ENCODE results near the gene GPER1.

GPER1 gene

DNA sequence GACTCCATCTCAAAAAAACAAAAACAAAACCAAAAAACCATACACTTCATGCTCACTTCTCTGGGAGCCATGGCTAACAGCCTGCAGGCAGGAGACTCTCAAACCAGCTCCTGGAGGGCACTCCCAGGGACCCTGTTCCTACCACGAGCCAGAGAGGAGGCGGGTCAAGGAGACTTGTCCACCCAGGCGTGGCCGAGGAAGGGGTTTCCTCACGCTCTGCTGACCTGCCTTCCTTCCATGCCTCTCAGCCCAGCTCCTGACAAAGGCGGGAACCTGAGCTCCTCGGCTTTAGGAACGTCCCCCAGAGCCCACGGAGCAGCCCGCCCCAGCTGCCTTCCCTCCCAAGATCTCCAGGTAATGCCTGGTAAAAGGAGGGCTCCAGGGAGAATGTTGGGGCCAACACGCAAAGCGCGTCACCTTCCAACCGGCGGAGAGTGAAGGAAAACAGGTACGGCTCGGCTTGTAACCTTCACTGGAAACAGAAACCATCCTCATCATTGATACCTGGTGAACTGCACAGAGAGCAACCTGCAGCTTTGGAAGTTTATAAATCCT is 34.0 kb upstream of the GPER1 start:
- no peak for FAIRE-seq
- DNase-seq (ENCODE audit: insufficient read length, low spot score), result no peak

GRCh38 chr7:1054438-1054837 is 33.5 kb upstream of the GPER1 start:
- FAIRE-seq, result no peak
- no peak for DNase-seq (ENCODE audit: insufficient read length, low spot score)

- FAIRE-seq (no peak), DNase-seq (ENCODE audit: insufficient read length, low spot score) (no peak)
Observed at GRCh38 chr7:1054861-1055450, 33.0 kb upstream of the GPER1 start.

DNA sequence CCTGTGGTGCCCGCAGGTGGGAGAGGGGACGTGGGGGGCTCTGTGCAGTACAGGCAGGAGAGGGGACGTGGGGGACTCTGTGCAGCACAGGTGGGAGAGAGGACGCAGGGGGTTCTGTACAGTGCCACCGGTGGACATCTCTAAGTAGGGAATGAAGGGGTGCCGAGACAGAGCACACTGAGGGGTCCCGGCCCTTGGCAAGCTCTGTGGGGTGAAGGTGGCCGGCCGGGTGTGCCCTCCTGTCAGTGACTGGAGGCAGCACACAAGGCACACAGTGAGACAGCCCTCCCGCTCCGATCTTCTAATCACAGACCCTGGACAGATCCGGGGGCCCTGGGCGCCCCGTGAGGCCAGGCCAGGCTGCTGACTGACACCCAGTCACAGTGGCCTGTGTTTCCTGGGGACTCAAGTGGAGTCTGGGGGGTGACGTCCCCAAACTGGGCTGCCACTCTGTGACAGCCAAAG is 32.4 kb upstream of the GPER1 start:
- DNase-seq (ENCODE audit: insufficient read length, low spot score) (no peak), FAIRE-seq (no peak)

GRCh38 chr7:1055956-1056784 is 31.7 kb upstream of the GPER1 start:
- DNase-seq (ENCODE audit: insufficient read length, low spot score), result no peak
- peak; percentile 64 for FAIRE-seq

- no peak for FAIRE-seq
- no peak for DNase-seq (ENCODE audit: insufficient read length, low spot score)
Observed at GRCh38 chr7:1056785-1057410, 31.0 kb upstream of the GPER1 start.

GRCh38 chr7:1057416-1058291 is 30.3 kb upstream of the GPER1 start:
- FAIRE-seq (no peak), DNase-seq (ENCODE audit: insufficient read length, low spot score) (no peak)

- FAIRE-seq, result no peak
- no peak for DNase-seq (ENCODE audit: insufficient read length, low spot score)
Observed at GRCh38 chr7:1058311-1058710, 29.6 kb upstream of the GPER1 start.

DNA sequence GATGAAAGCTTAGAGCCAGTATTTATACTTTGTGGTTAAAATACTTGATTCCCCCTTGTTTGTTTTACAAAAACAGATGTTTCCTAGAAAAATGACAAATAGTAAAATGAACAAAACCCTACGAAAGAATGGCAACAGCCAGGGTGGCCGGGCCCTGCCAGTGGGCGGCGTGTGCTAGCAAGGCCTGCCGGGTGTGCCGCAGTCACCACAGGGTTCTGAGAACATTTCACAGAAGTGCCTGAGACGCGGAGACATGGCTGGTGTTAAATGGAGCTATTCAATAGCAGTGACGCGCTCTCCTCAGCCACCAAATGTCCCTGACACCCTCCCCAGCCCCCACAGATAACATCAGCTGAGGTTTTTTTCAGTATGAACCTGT is 29.1 kb upstream of the GPER1 start:
- FAIRE-seq (no peak), DNase-seq (ENCODE audit: insufficient read length, low spot score) (no peak)

DNA sequence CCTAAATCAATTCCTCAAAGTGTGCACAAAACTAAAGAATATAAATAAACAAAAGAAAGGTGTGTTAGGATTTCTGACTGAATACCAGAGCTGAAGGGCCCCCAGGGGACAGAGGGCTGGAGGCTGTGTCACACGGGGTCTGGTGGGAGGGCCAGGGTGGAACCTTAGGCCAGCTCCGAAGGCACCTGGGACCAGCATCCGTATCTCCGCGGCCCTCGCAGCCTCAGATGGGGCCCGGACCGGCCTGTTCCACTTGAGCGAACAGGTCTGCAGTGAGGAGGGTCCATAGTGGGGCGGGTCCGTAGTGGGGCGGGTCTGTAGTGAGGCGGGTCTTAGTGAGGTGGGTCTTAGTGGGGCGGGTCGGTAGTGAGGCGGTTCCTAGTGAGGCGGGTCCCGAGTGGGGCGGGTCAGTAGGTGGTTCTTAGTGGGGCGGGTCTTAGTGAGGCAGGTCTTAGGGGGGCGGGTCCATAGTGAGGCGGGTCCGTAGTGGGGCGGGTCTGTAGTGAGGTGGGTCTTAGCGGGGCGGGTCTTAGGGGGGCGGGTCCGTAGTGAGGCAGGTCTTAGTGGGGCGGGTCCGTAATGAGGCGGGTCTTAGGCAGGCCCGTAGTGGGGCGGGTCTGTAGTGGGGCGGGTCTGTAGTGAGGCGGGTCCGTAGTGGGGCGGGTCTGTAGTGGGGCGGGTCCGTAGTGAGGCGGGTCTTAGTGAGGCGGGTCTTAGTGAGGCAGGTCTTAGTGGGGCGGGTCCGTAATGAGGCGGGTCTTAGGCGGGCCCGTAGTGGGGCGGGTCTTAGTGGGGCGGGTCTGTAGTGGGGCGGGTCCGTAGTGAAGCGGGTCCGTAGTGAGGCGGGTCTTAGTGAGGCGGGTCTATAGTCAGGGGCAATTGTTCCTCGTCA is 28.5 kb upstream of the GPER1 start:
- FAIRE-seq (peak; percentile 89), DNase-seq (ENCODE audit: insufficient read length, low spot score) (no peak)

- FAIRE-seq (peak; percentile 84), DNase-seq (ENCODE audit: insufficient read length, low spot score) (no peak)
Observed at GRCh38 chr7:1060315-1061072, 27.4 kb upstream of the GPER1 start.

DNA sequence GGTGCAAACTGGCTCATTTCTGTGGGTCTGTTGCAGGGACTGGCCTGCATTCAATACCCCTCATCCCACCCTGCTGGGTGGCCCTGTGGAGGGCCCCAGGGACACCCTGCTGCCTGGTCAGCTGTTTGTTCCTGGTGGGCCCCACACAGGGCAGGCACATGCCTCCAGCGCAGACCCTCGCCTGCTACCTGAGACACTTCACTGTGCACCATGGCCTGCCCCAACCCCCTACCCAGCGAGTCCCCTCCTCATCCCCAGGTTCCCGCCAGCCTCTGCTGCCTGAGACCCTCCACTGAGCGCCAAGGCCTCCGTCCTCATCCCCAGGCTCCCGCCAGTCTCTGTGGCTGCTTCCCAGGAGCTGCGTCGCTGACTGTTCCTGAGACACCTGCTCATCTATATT is 26.7 kb upstream of the GPER1 start:
- DNase-seq (ENCODE audit: insufficient read length, low spot score) (no peak), FAIRE-seq (no peak)

- DNase-seq (ENCODE audit: insufficient read length, low spot score) (peak; percentile 88), FAIRE-seq (peak; percentile 97)
Observed at GRCh38 chr7:1062296-1063294, 25.3 kb upstream of the GPER1 start.

DNA sequence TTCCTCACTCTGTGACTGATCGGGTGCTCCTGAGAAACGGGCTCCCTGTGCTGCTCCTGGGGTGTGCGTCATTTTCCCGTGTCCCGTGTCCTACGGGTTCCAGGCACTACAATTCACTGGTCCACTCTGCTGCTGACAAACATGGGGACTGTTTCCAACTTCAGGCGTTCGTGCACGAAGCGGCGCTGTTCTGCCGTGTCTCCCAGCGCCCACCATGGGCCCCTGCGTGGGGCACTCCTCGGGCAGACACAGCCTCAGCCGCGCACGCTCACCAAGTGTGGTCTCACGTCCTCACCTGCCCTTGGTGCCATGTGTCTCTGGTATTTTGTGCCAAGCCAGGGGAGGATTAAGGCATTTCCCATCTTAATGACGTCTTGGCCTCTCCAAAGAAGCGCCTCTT is 24.6 kb upstream of the GPER1 start:
- FAIRE-seq (no peak), DNase-seq (ENCODE audit: insufficient read length, low spot score) (no peak)

DNA sequence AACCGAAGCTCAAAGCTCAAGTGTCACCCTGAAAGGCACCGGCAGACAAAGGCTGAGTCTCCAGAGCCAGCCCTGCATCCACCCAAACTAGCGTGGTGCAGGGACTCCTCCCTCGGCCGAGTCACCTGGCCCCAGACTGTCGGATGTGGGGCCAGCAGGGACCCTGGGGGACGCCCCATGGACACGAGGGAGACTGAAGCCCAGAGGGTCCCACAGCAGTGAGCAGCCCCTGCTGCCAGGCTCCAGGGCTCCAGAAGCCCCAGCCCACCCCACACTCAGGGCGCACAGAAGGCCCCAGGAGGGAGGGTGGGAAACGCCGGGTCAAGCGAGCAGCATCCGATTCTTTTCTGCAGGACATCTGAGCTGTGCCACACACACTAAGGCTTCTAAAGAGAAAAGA is 23.3 kb upstream of the GPER1 start:
- FAIRE-seq (no peak), DNase-seq (ENCODE audit: insufficient read length, low spot score) (no peak)

DNA sequence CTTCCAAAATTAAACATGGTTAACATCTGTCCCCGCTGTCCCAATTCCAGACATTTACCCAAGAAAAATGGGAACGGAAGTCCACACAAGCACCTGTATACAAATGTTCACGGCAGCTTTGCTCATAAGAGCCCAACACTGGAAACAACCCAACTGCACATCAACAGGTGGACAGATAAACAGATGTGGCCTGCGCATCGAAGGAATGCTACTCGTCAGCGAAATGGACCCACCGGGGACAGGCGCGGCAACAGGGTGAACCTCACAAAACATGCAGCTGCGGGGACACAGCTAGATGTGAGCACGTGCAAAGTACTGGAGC is 22.7 kb upstream of the GPER1 start:
- FAIRE-seq (no peak), DNase-seq (ENCODE audit: insufficient read length, low spot score) (no peak)

DNA sequence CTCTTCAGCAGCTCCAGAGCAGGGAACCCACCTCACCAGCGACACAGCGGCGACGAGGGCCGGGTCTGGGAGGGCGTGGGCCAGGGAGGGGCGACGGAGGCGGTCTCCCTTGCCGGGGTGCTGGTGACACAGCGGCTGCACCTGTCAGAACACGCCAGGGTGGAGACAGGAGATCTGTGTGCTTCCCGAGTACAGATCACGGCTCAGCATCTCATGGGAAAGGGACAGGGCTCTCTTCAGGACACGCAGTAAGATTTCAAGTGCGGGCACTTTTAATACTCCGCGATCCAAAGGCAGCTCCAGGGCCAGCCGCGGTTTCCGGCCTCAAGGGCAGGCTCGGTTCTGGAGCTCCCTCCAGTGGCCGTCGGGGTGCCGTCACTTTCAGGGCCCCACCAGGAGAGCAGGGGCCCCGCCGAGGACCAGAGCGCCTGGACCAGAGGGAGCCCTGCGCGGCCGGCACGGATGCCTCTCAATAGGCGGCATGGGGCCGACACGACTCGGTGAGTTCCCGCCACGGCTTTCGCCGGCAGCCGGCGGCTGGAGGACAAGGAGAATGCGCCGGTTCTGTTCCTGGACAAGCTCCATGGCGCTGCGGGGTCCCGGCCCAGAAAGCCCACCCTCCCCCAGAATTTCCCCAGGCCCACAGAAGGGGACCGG is 22.2 kb upstream of the GPER1 start:
- FAIRE-seq (peak; percentile 56), DNase-seq (ENCODE audit: insufficient read length, low spot score) (peak; percentile 100)

GRCh38 chr7:1066242-1066588 is 21.7 kb upstream of the GPER1 start:
- DNase-seq (ENCODE audit: insufficient read length, low spot score) (no peak), FAIRE-seq (no peak)
